GM12878 (cell line): ENCODE measurements around the gene EGR4. TPM values are rescaled to one million over a fixed set of nuclear protein-coding genes. Genes with fewer than 3 reads are reported as not detected.

ENCODE experiments used
- ATAC-seq: fragments of 200-7000 bp; cut with Tn5 transposase; 3 replicates; pipeline ENCODE4 v1.9.1; 2020; ENCODE audit warnings: mild to moderate bottlenecking, moderate library complexity
- BruUV-seq: library from RNA; stranded (reverse); fragments of 400-500 nt; replicated peaks from 2 replicates; lab custom pipeline; 2021; lab: Mats Ljungman, UMichigan
- CTCF ChIA-PET: fragments of 300-600 bp; sonication (Branson Sonifier 250); formaldehyde crosslinking; extraction: SDS; loops from one replicate; lab custom pipeline; 2021; ENCODE audit warnings: inconsistent platforms; lab: Yijun Ruan, JAX
- POLR2A ChIA-PET: fragments of 350-600 bp; formaldehyde crosslinking; extraction: SDS; loops from one replicate; lab custom pipeline; 2021; ENCODE audit warnings: inconsistent platforms; lab: Charles Lee
- RAD21 ChIA-PET: fragments of 300-600 bp; sonication (Branson Sonifier 250); formaldehyde crosslinking; loops from one replicate; lab custom pipeline; 2023; ENCODE audit warnings: antibody characterized with exemption; ENCODE audit not compliant: unreplicated experiment; lab: Charles Lee
- SMC1A ChIA-PET: fragments of 300-600 bp; sonication (Branson Sonifier 250); formaldehyde crosslinking; loops from one replicate; lab custom pipeline; 2023; ENCODE audit not compliant: unreplicated experiment, uncharacterized antibody; lab: Charles Lee
- DNase-seq: peaks from one replicate; pipeline ENCODE4 v3.0.0-alpha.2; 2011; ENCODE audit warnings: low read depth, low spot score
- FAIRE-seq: peaks from 3 replicates; lab custom pipeline; 2011; peaks lifted over from hg19 to GRCh38; lab: Jason Lieb, UNC
- H2AFZ ChIP-seq: 2 replicates; pipeline ENCODE4 v1.6.0; 2011; ENCODE audit warnings: low read depth, low read length, control low read depth; ENCODE audit not compliant: control insufficient read depth
- H3K27ac ChIP-seq: 2 replicates; pipeline ENCODE4 v1.5.1; 2011; ENCODE audit warnings: control low read depth; ENCODE audit not compliant: control insufficient read depth, insufficient read depth
- H3K27me3 ChIP-seq, 2 experiments: replicated peaks in 1 of 2; 2 replicates each; pipeline versions ENCODE4 v1.6.0 to v1.6.1; 2011; ENCODE audit warnings: low read length in 1 of 2; ENCODE audit not compliant: control insufficient read depth in 2 of 2, insufficient read depth in 2 of 2
- H3K36me3 ChIP-seq, 2 experiments: 2 replicates each; pipeline ENCODE4 v1.5.1; 2011; ENCODE audit warnings: low read length in 1 of 2; ENCODE audit not compliant: control insufficient read depth in 2 of 2, insufficient read depth in 2 of 2
- H3K4me1 ChIP-seq: 2 replicates; pipeline ENCODE4 v1.6.1; 2011; ENCODE audit warnings: mild to moderate bottlenecking, low read length, moderate library complexity, mixed read lengths; ENCODE audit not compliant: control insufficient read depth, insufficient read depth
- H3K4me2 ChIP-seq: 2 replicates; pipeline ENCODE4 v1.6.0; 2011; ENCODE audit warnings: control low read depth; ENCODE audit not compliant: control insufficient read depth, insufficient read depth
- H3K4me3 ChIP-seq: fragments of 200-600 bp; sonication (generic); 2 replicates; pipeline ENCODE4 v1.5.1; 2016
- H3K79me2 ChIP-seq: 2 replicates; pipeline ENCODE4 v1.6.0; 2011; ENCODE audit warnings: low read length; ENCODE audit not compliant: control insufficient read depth, insufficient read depth
- H3K9ac ChIP-seq: 2 replicates; pipeline ENCODE4 v1.8.0; 2011; ENCODE audit warnings: low read length, control low read depth, mixed read lengths; ENCODE audit not compliant: control insufficient read depth, insufficient read depth
- H3K9me3 ChIP-seq: replicated peaks from 3 replicates; pipeline ENCODE4 v1.5.1; 2011; ENCODE audit warnings: mild to moderate bottlenecking, low read length; ENCODE audit not compliant: control insufficient read depth, insufficient read depth
- H4K20me1 ChIP-seq: 2 replicates; pipeline ENCODE4 v1.6.0; 2011; ENCODE audit not compliant: control insufficient read depth, insufficient read depth
- BACH1 ChIP-seq: fragments of 450-650 bp; IDR thresholded peaks from 2 replicates; pipeline ENCODE4 v1.6.1; 2017; ENCODE audit warnings: mild to moderate bottlenecking, borderline replicate concordance
- BCL3 ChIP-seq: IDR thresholded peaks from 2 replicates; pipeline ENCODE4 v1.6.1; 2011; ENCODE audit warnings: borderline replicate concordance, low read depth, mild to moderate bottlenecking, moderate library complexity, low read length; ENCODE audit not compliant: insufficient read depth, poor library complexity, severe bottlenecking
- HCFC1 ChIP-seq: fragments of 150-350 bp; IDR thresholded peaks from 2 replicates; pipeline ENCODE4 v1.6.1; 2014; ENCODE audit warnings: low read length
- POLR2A ChIP-seq: IDR thresholded peaks from 2 replicates; pipeline ENCODE4 v1.6.1; 2011; ENCODE audit warnings: low read depth, mild to moderate bottlenecking, low read length
- WGBS: methylation state at CpG from one replicate; pipeline ENCODE4 v1.1.6; 2016; ENCODE audit warnings: low lambda C conversion rate; ENCODE audit not compliant: insufficient replicate concordance, insufficient coverage; ENCODE audit errors: missing lambda C conversion rate; 5-methylcytosine and 5-hydroxymethylcytosine counted together
- in situ Hi-C: fragments of 300-500 bp; cut with MboI; formaldehyde crosslinking; loops from 9 replicates; pipeline ENCODE4 v1.14.3; 2018; ENCODE audit warnings: mixed read lengths
- intact Hi-C: fragments of 100-400 bp; cut with micrococcal nuclease; formaldehyde crosslinking; loops from one replicate; pipeline ENCODE4 v1.14.2; 2022; ENCODE audit not compliant: unreplicated experiment
- polyA plus RNA-seq, 11 experiments: library from polyadenylated mRNA; depleted of rRNA in 4 of 11; unstranded in 6 of 11; stranded (reverse) in 5 of 11; fragments of >200 nt; fragmentation: Nextera tagmentation in 4 of 11; fragmentation: Illumina TruSeq in 1 of 11; extraction: Ambion mirVana in 4 of 11; extraction: Trizol in 1 of 11; gene quantifications; 1 replicate in 1 of 11; 2 replicates in 10 of 11; pipeline versions ENCODE4 v1.2.1 to v1.2.3, GENCODE V29; 2011 to 2016; ENCODE audit warnings: inconsistent platforms in 2 of 11, missing spikeins in 2 of 11, low read depth in 1 of 11
- total RNA-seq, 4 experiments: library from RNA; depleted of rRNA in 3 of 4; stranded (reverse); fragments of >200 nt in 3 of 4; fragmentation: Illumina TruSeq in 1 of 4; extraction: Trizol in 1 of 4; gene quantifications; 2 replicates each; pipeline versions ENCODE4 v1.2.1 to v1.2.3, GENCODE V29; 2013 to 2021

The EGR4 gene
- total and polyA plus RNA-seq, 10 of the 15 experiments (the other 5 are each of a cell fraction or from before 2014, with no cell fraction given) = 0.07 TPM; not detected in 9

GRCh38 chr2:73252238-73253027 is 40.9 kb downstream of the EGR4 start:
- FAIRE-seq (no peak), ATAC-seq (no peak), DNase-seq (no peak)
- in situ Hi-C loops (no loop called here), intact Hi-C loops (no loop called here)
- ChIA-PET RAD21 (no interaction called here), CTCF (interaction anchor here (1.6 to 2.3 kb wide), 2 partner anchors 37 to 108 kb away, joined by 4 to 14 read pairs; no protein-coding TSS in a partner anchor), SMC1A (interaction anchor here (1.2 to 1.4 kb wide), 2 partner anchors 8 to 38 kb away, joined by 4 to 5 read pairs; no protein-coding TSS in a partner anchor), POLR2A (no interaction called here)
- Histone ChIP-seq H3K9me3 (no peaks in the 10 kb centered on the region), H2AFZ (no peak overlapping the region), H3K27me3 (no peaks in the 10 kb centered on the region), H3K27ac (no peak overlapping the region), H3K4me1 (no peaks in the 10 kb centered on the region), H3K4me3 (no peak overlapping the region), H3K4me2 (no peak overlapping the region), H3K9ac (no peak overlapping the region), H3K79me2 (no peaks in the 10 kb centered on the region), H3K36me3 (peaks cover 42 to 43% of the 10 kb centered on the region in 2 experiments), H4K20me1 (no peaks in the 10 kb centered on the region; the same call in 1 of the 2 replicates)
- WGBS = 84% methylated on average over 17 of the region's 17 CpGs
- BruUV-seq = no TSS peak
- no peak for TF ChIP-seq BCL3
- peak; percentile 10; the same call in 1 of the 2 replicates for TF ChIP-seq POLR2A
- TF ChIP-seq BACH1 = no peak
- TF ChIP-seq HCFC1 = no peak
